Activated T-helper 1 cell treated with Interleukin-2 at 50 U/mL for 16 hours (primary cell): ENCODE results near the gene HOXD10.

Experiments
- DNase-seq: peaks from one replicate; pipeline ENCODE4 v3.0.0-alpha.2; 2020; ENCODE audit warnings: low read depth

Gene HOXD10

DNA sequence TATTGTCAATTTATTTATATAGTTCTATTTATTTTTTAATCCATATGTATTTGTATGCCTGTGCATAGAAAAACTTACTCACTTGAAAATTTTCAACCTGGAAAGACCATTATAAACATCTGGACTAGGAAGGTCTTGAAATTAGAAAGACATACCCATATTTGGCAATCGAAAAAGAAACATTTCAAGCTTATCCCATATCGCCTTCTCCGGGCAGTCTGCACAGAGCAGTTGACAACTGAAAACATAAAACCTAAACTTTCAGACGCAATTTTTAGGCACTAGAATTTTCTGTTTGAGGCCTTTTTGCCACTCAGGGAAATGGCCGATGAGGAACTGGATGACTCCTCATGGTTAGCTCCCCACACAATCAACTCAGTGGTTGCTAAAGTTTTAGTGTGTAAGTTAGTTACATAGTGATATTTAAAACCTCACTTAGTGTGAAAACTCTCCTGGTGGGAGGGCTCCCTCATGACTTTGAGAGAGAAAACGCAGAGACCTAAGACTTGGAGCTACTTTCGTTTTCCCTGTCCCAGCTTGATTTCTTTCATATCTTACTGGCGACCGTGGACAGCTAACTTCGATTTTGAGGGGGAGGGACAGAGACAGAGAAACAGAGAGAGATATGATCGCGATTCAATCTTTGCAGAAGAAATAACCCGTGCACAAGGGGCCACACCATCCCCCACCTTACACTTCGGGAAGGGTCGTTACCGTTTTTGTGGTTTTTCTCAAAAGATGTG lies 20.2 kb upstream of the HOXD10 start:
- DNase-seq, result no peak

GRCh38 chr2:176096986-176097819 lies 19.4 kb upstream of the HOXD10 start:
- DNase-seq, result no peak

DNA sequence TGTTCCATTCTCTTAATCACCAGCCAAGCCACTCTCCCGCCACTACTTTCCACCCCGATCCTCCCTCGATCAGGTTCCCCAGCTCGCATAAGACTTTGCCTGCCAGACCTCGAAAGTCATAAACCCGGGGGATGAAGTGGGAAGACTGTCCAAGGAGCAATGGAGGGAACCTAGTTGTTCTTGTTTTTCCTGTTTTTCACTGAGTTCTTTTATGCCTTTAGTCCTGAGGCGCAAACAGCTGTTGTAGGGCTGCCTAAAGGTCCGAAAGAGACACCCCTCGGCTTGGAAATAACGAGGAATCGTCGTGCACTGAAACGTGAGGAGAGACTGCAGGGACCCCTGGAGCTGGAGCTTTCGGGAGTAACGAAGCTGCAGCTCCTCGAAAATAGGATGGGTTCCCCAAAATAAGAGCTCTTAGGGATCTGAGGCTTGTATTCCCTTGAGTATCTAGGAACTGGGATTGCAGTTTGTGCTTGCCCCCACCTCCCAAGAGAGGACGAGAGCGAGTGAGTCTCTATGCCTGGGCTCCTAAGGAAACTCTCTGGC lies 18.7 kb upstream of the HOXD10 start:
- DNase-seq, result no peak

GRCh38 chr2:176098366-176099158 lies 18.0 kb upstream of the HOXD10 start:
- no peak for DNase-seq

- no peak for DNase-seq
Observed at GRCh38 chr2:176099159-176099727, 17.3 kb upstream of the HOXD10 start.

- no peak for DNase-seq
Observed at GRCh38 chr2:176099728-176100546, 16.6 kb upstream of the HOXD10 start, which contains the start of gene HOXD12. Gene HOXD12 (plus strand): TSS chr2:176099795. CDS start chr2:176099802, 7 bp downstream.

DNA sequence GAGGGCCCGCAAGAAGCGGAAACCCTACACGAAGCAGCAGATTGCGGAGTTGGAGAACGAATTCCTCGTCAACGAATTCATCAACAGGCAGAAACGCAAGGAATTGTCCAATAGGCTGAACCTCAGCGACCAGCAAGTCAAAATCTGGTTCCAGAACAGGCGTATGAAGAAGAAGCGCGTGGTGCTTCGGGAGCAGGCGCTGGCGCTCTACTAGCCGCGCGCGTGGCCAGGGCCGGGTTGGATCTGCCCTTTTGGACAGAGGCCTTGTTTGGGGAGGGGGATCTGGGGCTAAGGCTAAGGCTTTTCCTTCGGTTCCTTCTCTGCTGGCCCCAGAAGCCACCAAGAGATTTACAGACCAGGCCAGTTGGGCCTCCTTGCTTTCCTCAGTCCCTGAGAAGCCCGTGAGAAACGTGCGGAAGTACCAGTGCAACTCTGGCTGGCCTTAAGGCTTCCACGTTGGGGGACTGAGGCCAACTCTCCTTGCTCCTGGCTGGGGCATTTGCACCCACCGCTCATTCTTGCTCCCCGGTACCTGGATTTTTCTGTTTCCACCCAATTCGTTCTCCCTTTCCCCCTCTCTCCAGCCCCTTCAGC lies 15.9 kb upstream of the HOXD10 start:
- no peak for DNase-seq

DNA sequence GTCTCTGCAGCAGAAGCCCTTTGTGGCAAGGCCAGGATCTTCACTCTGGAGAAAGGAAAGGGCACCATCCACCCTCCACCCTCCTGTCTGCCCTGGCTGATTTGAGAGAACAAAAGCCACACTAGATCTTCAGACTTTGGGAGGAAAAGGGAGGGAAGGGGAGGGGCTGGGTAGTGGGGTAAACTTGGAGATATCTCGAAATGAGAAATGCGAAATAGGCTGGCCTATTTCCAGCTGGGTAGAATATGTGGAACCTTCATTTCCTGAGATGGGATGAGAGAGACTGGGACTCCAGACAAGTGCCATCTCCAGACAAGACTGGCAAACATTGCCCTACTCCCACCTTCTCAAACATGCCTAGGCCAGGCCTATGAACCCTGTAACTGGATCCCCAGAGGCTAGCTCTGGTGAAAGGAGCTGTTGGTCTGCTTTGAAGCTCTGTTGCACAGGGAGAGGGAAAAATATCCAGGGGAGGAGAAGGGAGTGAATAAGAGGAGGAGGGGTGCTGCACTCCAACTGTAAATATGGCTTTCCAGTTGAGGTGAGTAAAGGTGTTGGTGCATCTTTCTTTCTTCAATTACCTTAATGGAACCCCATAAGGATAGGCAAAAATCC lies 15.3 kb upstream of the HOXD10 start:
- no peak for DNase-seq

DNA sequence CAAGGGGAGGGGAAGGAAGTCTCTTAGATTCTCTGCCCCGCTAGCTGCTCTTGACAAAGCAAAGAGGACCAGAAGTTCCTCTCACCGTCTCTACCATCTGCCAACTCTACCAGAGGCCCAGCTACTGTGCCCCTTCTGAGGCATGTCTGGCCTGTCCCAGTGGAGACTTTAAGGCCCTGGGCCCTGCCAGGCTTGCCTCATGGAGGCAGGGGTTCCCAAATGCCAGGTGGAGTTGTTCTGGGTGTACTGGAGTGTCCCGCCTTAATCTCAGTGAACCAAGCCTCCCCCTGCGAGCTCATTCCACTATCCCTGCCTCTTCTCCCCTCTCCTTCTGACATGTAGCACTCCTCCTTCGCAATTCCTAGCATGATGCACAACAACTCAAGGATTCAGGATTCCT lies 14.7 kb upstream of the HOXD10 start:
- DNase-seq, result no peak

DNA sequence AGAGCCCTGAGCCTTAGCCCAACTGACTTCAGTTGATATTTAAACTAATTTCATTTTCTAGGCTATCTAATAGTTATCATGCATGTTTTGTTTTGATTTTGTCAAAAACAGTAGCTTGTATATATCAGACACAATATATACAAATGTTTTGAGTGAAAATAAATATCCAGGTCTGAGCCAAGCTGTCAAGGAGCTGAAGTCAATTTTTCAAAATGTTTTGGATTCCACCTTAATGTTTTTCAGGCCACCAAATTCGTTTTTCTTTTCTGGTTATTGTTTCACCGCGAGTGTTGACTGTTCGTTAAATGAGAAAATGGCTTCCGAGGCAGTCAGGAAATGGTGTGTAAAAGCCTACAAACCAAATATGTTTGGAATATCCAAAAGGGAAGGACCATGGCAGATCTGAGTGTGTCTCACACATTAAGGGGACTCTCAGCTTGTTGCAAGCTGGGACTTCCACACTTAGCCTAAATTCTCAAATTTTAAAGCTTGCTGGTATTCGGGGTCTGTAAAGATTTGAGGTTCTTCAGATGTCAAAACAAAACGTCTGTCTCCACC lies 14.2 kb upstream of the HOXD10 start:
- DNase-seq, result no peak

GRCh38 chr2:176103194-176103593 lies 13.4 kb upstream of the HOXD10 start:
- DNase-seq, result no peak

DNA sequence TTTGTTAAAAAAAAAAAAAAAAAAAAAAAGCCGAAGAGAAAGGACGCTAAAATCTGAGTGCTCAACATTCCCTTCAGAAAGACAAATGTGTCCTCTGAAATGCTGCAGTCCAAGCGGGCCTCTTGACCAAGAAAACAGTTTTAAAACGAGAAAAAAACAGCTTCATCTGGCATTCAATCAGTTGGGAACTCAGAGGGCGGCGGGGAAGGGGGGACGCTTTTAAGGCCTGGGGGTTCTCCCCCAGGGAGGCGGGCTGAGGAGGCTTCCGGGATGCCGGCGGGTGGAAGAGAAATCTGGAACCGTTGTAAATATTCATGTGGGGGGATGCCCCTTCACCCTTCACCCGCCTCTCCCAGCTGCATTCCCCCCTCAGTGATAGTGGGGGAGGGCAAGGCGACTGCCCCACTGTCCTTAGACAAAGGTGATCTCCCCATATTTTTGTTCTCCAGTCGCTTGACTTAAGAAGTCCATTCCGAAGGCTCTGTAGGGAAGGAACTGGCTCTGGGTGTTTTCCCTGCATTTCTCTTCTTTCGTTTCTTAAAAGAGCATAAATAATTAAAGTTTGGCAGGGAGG lies 12.7 kb upstream of the HOXD10 start:
- DNase-seq, result no peak

GRCh38 chr2:176104316-176105077 lies 12.1 kb upstream of the HOXD10 start:
- DNase-seq, result no peak

GRCh38 chr2:176105078-176105729 lies 11.4 kb upstream of the HOXD10 start:
- no peak for DNase-seq

DNA sequence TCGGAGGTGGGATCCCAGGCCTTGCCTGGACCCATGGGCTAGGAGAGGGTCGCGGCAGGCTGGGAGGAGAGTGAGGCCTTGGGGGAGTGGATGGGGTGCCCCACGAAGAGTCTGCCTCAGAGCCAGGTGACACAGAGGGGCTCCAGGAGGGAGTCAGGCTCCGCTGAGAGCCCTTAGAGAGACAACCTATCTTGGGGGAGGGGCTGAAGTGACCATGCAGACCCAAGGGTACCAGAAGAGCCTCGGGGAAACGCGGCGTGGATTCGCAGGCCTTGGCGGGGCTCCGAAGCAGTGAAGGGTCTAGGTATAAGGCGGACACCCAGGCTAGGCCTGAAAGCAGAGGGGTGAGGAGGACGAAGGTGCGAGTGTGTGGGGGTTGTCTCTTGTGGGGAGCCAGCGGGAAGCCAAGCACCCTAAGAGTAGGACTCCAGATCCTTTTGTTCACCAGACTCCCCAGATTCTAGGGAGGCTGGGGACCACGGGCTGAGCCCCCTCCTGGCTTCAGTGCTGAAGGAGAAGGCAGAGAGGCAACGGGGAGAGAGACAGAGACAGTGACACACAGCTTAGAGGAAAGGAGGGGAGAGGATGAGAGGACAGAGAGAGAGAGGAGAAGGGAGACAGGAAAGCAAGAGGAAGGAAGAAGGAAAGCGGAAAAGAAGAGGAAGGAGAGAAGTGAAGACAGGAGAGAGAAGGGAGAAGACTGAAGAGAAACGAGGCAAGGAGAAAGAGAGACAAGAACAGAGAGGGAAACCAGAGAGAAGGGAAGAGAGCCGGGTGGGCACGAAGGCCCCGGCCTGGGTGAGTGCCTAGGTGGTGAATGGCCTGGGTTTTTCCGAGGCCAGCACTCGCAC lies 10.6 kb upstream of the HOXD10 start:
- no peak for DNase-seq

DNA sequence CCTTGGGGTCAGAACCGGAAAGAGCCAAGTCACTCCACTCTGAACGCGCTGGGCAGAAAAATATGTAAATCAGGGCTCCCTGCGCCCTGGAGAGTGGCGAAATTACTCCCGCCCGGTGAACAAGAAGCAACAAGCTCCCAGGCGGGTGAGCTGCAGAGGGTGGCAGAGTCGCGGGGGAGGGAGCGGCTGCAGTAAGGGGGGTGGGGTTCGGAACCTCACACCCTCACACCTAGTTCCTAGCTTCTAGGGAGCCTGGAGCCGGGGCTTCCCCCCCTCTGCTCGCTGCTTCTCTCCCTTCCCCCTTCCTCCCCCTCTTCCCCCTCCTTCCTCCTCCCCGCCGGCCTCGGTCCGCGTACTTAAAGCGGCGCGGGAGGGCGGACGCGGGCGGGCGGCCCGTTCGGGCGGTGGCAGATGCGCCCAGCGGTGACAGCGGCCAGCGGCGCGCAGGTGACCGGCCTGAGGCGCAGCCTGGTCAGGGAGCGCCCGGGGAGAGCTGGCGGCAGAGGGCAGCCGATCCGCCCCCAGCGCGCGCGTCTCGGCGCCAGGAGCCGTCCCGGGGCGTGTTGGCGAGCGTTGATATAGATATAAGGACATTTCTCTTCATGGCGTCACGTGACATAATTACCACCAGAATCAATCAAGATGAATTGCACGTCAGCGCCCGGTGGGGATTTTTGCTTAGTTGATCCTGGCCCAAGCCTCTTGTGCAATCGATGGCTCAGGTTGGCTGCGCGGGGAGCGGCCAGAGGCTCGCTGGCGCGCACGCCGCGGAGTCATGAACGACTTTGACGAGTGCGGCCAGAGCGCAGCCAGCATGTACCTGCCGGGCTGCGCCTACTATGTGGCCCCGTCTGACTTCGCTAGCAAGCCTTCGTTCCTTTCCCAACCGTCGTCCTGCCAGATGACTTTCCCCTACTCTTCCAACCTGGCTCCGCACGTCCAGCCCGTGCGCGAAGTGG lies 9.7 kb upstream of the HOXD10 start, which contains the start of gene HOXD11:
HOXD11 (plus strand) TSS at position 700 of the 959 bp plus-strand sequence; CDS start at position 776, 76 bp downstream.
- no peak for DNase-seq
